DMS153 treated with DMSO at 0.1 percent for 48 hours (cell line): ENCODE data around the gene RIPOR1.

ENCODE experiments used
- DNase-seq: peaks from one replicate; lab custom pipeline; 2025; ENCODE audit not compliant: unreplicated experiment; lab: John Stamatoyannopoulos, UW

RIPOR1 gene

DNA sequence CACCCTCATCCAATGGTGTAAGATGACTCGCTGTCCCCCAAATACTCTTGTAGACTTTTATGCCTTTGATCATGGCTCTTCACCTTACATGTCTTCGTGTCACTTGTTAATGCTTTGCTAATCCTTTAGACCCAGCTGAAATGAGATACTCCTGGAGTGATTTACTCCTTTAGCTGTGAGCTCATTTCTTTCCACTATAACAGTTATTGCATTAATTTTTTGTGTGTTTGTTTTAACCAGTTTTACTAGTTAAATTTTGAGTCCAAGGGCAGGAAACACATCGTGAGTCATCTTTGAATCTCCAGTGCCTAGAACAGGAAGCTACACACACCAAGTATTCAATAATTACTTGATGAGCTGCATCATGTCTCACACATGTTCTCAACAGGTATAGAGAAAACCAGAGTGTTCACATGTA, 27.2 kb downstream of the RIPOR1 start:
- no peak for DNase-seq

DNA sequence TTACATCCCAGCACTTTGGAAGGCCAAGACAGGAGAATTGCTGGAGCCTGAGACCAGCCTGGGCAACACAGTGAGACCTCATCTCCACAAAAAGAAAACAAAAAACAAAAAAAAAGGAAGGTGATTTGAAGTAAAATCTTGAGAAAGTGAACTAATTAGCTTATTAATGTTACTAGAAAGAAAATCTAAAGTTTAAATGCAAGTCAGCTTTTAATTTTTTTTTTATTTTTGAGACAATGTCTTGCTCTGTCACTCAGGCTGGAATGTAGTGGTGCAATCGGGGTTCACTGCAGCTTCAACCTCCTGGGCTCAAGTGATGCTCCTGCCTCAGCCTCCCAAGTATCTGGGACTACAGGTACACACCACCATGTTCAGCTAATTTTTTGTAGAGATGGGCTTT, 30.2 kb downstream of the RIPOR1 start:
- no peak for DNase-seq

DNA sequence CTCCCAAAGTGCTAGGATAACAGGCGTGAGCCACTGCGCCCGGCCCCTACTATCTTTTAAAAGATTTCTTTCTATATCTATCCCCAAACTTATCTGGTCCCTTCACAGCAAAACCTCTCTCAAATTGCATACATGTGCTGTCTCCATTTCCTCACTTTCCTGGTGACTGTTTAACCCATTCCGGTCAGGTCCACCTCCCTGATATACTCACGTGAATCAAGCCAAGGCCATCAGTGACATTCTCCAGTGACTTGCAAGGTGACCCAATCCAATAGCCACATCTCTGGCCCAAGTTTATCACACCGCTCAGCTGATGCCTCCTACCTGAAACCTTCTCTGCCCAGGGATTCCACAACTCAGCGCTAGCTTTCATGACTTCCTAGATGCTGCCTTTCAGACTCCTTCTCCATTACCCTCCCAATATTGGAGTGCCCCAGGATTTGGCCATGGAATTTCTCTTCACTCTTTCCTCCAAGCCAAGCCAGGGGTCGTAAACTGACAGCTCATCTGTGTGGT, 32.3 kb downstream of the RIPOR1 start:
- DNase-seq = no peak

DNA sequence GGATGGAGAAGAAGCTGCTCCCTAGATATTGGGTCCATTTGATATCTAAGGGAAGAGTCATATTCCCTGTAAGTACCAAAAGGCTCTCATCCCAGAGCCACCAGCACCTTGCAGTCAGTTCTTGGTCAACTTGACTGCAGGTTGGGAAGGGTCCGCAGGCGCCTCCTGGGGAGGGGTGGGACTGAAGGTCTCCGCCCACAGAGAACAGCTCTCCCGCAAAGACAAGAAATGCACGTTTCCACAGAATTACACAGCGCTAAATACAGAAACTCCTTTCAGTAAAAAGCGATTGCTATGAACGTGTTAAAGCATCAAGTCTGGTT, 32.8 kb downstream of the RIPOR1 start:
- no peak for DNase-seq

DNA sequence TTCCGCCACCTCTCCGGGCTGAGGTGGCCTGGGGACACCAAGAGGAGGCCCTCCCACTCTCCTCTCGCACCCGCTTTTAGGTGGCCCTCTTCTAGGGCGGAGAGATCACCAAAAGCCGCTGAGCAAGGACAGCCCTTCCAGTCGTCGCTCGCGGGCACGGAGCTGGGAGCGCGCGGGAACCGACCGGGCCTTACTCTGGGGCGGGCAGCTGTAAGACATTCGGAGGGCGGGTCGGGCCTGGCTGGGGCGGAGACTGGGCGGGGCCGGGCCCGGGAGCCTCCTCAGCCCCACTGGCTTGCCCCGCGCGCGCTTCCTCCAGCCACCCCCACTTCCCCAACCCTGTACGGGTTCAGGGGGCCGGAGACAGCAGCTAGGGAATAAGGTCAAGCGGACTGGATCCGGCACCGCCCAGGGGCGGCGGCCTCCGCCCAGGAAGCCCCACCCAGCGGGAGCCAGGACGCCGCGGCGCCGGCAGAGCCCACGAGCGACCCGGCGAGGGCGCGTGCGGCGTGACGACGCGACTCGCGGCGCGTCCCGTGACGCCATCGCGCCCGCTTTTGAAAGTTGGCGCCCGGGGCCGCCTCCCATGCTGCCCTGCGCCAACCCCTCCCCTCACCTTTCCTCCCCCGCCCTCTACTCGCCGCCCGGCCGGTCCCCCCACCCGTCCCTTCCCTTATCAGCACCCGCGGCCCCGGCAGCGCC, 33.3 kb downstream of the RIPOR1 start:
- peak; percentile 98 for DNase-seq

DNA sequence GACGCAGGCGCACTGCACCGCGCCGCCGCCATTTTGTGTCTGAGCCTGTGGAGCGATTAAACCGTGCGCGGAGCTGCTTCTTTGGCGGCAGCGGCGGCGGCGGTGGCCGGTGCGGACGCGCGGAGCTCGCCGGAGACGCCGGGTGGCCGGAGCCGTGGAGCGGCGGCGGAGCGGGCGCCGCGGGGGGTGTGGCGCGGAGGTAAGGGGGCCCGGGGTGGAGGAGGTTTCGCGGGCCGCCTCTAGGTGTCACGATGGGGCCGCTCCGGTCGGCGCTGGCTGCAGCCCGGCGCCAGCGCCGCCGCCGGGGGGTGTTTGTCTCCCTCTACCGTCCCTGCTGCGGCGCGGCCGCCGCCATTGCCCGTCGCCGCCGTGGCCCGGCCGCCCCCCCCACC, 33.9 kb downstream of the RIPOR1 start, which contains the start of gene CTCF:
CTCF (plus strand) TSS at position 1 of the 392 bp plus-strand sequence. CDS start 48,307 bp downstream, outside the sequence.
- DNase-seq = peak; percentile 56

DNA sequence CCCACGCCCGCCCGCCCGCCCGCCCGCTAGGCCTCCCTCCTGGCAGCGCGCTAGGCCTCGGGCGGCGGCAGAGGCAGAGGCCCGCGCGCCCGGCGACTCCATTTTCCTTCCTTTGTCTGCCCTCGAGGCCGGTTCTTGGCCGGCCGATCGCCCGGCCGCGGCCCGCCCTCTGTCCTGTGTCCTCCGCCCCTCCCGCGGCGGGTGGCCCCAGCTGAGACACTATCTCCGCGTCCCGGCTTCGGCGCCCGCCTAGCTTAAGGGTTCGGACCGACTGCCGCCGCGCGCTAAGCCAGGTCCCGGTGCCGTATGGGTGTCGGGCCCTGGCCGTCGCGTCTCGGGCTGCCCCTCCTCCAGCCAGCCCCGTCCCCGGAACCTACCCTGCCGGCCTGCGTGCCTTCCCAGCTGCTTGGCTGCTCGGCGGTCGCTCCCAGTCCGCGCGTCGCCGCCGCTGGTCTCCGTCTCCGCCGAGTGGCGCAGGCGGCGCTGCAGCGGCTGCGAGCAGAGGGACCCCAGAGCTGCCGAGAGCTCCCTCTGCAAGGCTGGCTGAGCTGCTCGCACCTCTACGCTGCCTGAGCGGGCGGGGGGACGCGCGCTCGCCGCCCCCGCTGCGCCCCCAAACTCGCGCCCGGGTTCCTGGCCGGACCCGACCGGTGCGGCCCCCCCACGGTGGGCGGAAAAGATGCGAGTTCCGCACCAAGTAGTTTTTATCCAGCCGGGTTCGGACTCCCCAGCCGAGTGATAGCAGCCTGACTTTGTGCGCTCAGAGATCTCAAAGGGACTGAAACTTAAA, 34.5 kb downstream of the RIPOR1 start:
- peak; percentile 20 for DNase-seq

DNA sequence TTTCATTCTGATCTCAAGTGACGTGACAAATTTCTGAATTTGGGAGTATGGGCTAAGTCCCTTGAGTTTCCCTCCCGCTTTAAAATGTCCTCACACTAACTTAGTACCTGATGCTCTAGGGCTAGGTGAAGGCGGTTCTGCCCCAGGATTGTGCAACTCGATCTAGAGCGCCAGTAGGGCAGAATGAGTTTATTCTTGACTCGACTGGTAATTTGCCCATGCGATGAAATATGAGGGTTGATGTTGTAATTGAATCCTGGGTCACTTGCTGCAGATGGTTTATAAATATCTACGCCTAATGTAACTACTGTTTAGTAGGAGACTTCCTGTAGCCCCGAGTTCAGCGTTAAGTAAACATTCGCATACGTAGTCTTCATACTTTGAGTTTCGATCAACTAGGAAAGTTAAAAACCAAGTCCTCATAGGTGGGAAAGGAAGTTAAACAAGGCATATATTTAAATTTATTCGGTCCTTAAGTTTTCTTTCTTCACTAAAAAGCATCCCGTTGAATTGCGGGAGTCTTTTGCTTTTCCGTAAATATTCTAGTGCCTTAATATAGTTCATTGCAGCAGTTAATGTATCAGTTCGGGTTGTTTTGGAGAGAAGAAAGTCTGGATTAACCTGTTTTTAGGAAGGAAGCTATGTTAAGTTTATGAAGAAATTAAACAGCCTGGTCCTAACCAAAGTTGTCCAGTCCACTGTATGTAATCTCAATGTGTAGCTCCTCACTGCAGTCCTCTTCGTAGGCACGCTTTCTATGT, 35.3 kb downstream of the RIPOR1 start:
- DNase-seq = no peak

DNA sequence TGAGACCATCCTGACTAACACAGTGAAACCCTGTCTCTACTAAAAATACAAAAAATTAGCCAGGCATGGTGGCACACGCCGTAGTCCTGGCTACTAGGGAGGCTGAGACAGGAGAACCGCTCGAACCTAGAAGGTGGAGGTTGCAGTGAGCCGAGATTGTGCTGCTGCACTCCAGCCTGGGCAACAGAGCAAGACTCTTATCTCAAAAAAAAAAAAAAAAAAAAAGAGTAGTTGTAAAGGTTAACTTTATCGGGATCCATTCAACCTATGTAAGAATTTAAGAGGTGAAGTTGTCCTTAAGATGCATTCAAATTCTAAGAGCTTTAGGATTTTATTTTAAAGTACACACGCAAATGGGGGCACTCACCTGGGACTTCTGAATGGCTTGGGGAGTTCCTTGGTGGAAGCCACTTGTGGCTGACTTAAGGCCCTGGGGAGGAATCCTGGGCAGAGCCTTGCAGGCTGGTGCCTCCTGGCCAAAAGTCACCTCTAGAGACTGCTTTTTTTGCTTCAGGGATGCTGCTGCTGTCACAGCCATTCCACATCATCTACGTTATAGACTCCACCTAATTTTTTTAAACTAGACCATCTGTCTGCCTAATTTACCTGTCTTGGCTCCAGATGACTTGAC, 37.0 kb downstream of the RIPOR1 start:
- no peak for DNase-seq

DNA sequence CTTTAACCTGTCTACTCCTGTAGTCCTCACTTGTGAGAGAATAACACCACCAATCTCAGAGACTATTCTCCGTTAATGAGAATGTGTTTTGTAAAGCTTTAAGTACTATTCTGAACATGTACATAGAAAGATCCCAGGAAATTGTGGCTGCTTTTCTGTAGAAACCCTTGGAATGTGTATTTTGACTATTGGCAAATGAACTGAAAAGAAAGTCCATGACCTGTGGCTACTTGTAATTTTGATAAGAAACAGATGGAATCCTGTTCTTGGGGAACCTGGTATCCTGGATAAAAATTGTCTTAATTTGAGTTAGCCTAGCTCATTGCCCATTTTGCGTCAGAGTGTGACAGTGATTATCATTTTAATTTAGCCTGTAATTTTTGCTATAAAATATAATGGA, 42.8 kb downstream of the RIPOR1 start:
- DNase-seq = no peak

DNA sequence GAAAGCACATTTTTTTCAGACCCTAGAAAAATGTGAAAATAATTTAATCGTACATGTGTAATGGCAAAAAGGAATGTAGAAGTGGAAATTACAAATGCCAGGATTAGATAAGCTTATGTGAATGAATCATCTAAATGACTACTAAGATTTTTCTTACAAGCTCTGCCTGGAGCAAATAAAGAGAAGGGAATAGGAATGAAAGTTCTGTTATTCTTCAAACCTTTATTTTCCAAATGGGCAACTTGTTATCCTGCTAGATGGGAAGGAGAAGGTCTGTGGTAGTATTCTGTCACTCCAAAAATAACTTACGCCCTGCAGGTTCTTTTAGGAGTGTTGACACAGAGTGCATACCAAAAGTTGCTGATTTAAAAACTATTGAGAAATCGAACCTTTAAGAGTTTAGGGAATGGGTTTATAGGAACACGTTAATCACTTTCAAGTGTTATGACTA, 43.4 kb downstream of the RIPOR1 start:
- DNase-seq = no peak

DNA sequence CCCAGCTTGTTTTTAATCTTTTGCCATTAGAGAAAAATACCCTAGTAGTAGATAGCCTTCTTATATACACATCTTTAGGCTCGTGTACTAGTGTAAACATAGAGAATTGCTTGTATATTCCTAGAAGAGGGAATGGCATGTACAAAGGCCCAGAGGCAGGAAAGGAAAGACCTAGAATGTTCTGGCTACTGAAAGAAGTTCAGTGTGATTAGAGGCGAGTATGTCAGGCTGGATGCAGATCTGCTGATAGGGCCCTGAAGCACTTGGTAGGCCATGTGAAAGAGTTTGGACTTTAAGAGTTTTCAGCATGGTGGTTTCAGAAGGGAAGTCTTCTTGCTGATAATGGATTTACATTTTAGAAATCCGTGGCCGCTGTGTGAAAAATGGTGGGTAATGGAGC, 51.1 kb downstream of the RIPOR1 start:
- DNase-seq = no peak

DNA sequence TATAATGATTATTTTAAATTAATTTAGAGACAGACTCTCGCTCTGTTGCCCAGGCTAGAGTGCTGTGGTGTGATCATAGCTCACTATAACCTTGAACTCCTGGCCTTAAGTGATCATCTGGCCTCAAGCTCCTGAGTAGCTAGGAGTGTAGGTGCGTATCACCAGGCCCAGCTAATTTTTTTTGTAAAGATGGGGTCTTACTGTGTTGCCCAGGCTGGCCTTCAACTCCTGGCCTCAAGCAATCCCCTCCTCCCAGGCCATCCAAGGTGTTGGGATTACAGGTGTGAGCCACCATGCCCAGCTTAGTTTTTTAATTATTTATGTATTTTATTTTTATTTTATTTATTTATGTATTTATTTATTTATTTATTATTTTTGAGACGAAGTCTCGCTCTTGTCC, 51.6 kb downstream of the RIPOR1 start:
- no peak for DNase-seq

DNA sequence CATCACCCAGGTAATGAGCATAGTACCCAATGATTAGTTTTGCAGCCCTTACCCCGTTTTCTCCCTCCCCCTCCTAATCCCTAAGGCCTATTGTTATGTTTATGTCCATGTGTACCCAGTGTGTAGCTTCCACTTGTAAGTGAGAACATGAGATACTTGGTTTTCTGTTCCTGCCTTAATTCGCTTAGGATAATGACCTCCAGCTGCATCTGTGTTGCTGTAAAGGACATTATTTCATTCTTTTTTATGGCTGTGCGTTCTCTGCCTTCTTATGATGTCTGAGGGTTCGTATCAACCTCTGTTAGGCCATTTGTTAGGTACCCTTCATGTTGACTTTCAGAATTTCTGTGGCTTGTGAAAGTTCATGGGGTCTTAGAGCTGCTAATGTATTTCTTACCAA, 64.7 kb downstream of the RIPOR1 start:
- DNase-seq = no peak

DNA sequence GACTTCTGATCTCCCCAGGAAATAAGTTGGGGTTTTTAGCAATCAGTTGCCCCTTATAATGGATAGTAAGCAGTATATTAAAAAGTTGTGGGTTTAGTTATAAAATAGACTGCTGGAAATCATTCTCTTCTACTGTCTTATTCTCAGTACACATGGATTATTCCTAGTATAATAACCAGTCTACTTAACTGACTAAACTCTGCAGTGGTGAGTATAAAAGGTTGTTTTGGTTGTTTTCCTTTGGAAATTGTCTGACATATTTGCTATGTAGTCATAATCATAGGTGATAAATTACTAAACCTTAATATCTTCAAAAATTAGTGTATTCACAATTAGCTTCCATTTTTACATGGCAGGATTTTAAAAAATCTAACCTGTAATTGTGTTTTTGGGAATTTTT, 65.1 kb downstream of the RIPOR1 start:
- DNase-seq = no peak

DNA sequence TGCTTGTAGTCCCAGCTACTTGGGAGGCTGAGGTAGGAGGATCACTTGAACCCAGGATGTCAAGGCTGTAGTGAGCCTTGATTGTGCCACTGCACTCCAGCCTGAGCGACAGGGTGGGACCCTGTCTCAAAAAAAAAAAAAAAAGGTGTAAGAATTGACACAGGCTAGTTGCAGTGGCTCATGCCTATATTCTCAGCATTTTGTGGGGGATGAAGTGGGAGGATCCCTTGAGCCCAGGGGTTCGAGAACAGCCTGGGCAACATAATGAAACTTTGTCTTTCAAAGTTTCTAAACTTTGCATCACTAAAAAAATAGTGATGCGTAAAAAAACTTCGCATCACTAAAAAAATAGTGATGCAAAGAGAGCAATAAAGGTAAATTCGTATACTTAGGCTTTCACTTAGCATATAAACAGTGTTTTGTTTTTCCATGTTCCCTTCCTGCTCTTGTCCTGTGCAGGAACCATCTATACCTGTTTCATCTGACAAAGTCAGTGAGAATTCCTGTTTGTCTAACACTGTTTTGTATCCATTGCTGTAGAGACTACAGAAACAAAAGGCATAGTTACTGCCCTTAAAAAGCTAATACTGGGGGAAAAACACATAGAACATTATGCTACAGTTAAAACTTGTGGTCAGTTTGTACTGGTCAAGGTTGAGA, 65.8 kb downstream of the RIPOR1 start:
- DNase-seq = no peak

DNA sequence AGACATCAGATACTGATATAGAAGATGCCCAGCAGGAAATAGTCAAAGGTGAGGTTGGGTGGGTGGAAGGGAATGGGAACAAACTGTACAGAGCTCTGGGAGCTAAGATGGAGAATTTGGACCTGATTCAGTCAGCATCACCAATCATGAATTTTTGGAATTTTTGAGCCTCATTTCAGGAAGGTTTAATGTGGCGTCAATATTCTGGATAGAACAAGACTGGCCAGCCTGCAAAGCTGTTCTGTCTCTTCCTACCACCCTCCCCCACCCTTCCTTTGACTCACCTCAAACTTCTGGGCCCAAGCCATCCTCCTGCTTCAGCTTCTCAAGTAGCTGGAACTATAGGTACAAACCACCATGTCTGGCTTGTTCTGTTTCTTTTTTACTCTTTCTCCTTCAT, 66.3 kb downstream of the RIPOR1 start:
- DNase-seq = no peak
